Erythroblast (primary cell): ENCODE data around the gene UBE4B.
"Not testable (repeated sequence)": the region's sequence is repeated elsewhere in the genome, so short reads cannot be mapped to it uniquely, and the experiment has no call there.

Experiments
- DNase-seq, 2 experiments: peaks; one replicate each; lab custom pipeline; 2025; lab: John Stamatoyannopoulos, UW
- GATA1 ChIP-seq: IDR thresholded peaks from 2 replicates; pipeline ENCODE4 v1.6.1; 2011; ENCODE audit warnings: low read depth, mild to moderate bottlenecking, control low read depth, low read length, moderate library complexity
- POLR2A ChIP-seq: IDR thresholded peaks from 2 replicates; pipeline ENCODE4 v1.6.1; 2011; ENCODE audit warnings: mild to moderate bottlenecking, low read length

Gene UBE4B

DNA sequence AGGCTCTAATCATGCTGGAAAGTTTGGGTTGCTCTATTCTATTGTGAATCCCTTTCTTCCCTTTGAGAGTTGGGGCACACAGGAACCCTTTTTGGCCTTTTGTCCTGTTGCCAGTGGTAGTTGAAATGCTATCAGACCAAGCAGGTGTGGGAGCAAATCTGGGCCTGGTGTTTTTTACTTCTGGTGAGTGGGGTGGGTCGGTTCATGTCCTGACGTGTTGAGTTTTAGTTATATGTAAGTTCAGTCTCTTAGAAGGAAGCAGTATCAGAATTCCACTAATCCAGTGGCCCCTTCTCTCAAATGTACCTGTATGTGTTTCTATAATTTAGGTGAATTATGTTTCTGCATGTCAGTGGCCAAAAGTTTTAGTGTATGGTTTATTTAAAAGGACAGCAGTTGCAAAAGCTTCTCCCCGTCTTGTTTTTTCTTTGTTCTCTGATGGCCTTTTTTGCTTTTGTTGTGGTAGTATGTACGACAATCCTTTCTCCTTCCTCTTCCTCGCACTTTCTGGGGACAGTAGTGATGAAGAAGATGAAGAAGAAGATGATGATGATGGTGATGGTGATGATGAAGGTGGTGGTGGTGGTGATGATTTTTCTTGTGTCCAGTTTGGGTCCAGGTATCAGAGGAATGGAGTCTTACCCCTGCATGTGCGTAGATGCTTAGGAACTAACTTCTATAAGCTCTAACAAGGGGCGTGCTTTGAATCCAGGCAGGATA lies 74.2 kb downstream of the UBE4B start:
- TF ChIP-seq GATA1 (no peak), POLR2A (no peak)
- DNase-seq, result no peak

GRCh38 chr1:10107476-10107847 lies 74.7 kb downstream of the UBE4B start:
- not testable (repeated sequence) for DNase-seq

GRCh38 chr1:10108134-10108663 lies 75.4 kb downstream of the UBE4B start:
- no peak for DNase-seq

DNA sequence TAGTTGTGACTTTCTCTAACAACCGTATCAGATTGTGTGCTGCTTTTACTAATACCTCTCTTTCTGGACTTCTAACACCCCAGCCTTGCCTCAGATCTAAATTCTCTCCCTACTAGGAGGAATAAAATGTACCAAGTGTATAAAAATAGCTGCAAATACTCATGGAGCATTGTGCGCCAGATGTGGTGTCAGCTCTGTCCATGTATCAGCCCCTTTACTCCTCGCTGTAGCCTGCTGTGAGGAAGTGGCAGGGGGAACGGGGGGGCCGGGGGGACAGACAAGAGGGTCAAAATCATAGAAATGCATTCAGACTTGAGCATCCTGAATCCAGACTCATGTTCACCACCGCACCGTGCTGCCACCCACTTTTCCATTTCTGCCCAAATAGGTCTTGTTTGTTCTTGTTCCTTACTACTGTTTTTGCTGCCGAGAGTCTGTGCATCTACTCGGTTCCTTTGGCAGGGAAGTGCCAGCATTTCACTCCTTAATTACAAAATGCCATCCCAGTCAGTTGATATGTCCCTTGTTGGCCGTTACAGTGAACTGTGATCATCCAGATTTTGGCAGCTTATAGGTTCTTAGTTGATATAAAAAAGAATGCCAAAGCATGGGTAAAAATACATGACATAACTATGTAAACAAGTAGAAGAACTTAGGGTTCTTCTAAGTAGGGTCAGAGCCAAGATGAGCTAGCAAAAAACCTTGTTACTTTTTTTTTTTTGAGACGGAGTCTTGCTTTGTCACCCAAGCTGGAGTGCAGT lies 76.4 kb downstream of the UBE4B start:
- TF ChIP-seq GATA1 (no peak), POLR2A (no peak)
- DNase-seq, result no peak

More at GRCh38 chr1:10108134-10108663, 75.4 kb downstream of the UBE4B start:
- TF ChIP-seq GATA1 (no peak), POLR2A (no peak)

DNA sequence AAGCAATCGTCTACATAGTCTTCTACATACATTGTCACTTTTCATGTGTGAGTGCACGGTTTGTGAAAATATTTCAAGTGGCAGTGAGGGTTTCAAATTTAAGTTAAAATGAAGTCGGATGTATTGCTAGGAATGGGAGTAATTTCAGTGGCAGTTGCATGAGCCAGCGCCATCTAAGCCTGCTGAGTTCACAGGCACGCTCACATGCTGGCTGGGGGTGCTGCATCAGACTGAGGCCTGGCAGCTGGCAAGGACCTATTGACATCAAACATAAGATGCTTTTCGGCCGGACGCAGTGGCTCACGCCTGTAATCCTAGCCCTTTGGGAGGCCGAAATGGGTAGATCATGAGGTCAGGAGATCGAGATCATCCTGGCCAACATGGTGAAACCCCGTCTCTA lies 80.7 kb downstream of the UBE4B start:
- DNase-seq, result no peak

DNA sequence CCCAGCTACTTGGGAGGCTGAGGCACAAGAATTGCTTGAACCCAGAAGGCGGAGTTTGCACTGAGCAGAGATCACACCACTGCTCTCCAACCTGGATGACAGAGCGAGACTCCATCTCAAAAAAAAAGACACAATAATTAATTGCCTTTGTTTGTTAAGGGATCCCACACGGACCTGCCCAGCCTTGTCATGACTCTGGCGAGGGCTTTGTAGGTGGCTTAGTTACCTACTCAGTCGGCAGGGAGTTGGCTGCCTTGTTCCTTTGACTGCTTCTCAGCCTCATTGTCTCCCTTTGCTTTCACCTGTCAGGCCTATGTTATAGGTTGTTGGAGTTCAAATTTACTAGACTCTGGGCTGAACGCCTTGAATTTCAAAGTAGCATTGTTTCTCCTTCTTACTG lies 82.0 kb downstream of the UBE4B start:
- no peak for TF ChIP-seq POLR2A
- TF ChIP-seq GATA1, result no peak

More for the DNA sequence above, 80.7 kb downstream of the UBE4B start:
- TF ChIP-seq POLR2A, result no peak
- TF ChIP-seq GATA1, result no peak

DNA sequence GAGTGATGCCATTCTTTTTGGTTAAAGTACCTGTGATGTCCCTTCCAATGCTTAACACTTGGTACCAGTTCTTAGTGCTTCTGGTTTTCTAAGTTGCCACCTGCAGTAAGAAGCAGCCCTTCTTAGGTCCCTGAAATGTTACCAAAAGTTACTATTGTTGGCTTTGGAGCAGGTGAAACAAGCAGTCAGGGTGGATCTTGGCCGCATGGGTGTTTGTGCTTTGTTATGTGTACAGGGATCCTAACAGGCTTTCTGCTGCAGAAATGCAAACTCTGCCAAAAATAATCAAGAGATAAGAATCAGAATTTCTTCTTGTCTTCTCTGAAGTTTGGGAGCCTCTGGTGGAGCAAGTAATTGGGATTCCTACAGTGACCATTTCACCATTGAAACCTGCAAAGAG lies 84.4 kb downstream of the UBE4B start:
- TF ChIP-seq GATA1 (no peak), POLR2A (no peak)
- DNase-seq, result no peak

More for the DNA sequence above, 82.0 kb downstream of the UBE4B start:
- no peak for DNase-seq

DNA sequence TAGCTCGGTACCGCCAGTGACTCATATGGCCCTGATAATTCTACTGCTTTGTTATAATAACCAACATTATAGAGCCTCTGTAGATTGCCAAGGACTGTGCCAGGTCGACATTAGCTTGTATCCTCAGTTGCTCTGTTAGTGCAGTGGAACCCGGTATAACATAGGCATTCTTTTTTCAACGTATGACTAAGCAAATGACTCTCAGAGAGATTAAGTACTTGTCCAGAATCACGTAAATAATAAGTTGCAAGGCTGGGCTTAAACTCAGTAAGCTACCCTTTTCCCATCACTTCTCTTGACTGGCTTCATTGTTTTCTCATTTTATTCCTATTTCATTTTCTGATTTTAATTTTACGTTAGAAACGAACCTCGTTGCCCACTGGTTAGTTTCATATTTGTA lies 85.1 kb downstream of the UBE4B start:
- no peak for DNase-seq
- TF ChIP-seq POLR2A (no peak), GATA1 (no peak)

DNA sequence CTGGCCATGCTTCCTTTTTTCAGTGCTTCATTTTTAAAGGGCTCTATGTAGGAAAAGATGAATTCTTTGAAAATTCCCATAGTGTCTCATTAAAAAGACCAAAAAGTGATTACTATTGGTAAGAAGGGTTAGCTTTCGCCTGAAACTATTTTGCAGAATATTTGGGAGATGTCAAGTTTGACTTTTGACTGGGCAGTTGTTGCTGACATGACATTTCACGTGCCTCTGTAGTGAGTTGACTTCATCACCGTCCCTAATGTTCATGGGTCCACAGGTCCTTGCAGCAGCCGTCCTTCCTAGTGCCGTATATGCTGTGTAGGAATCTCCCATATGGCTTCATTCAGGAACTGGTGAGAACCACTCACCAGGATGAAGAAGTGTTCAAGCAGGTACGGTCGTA lies 88.9 kb downstream of the UBE4B start:
- DNase-seq, result no peak
- TF ChIP-seq GATA1, result no peak
- no peak for TF ChIP-seq POLR2A

DNA sequence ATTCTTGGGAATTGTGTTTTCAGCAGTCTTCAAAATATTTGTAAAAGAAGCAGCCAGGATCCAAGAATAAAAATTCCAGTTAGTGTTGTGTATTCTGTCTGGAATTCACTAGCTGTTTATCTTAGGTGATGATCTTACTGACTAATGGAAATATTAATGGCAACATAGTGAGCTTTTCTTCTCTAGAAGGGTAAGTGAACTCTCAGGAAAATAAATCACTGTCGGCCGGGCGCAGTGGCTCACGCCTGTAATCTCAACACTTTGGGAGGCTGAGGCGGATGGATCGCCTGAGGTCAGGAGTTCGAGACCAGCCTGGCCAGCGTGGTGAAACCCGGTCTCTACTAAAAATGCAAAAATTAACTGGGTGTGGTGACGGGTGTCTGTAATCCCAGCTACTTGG lies 90.2 kb downstream of the UBE4B start:
- TF ChIP-seq POLR2A (no peak), GATA1 (no peak)
- DNase-seq, result no peak

- TF ChIP-seq POLR2A (no peak), GATA1 (no peak)
- DNase-seq, result no peak
Observed at GRCh38 chr1:10128101-10128765, 95.5 kb downstream of the UBE4B start.

GRCh38 chr1:10132316-10132715 lies 99.6 kb downstream of the UBE4B start:
- DNase-seq, result no peak
- TF ChIP-seq GATA1 (no peak), POLR2A (no peak)

DNA sequence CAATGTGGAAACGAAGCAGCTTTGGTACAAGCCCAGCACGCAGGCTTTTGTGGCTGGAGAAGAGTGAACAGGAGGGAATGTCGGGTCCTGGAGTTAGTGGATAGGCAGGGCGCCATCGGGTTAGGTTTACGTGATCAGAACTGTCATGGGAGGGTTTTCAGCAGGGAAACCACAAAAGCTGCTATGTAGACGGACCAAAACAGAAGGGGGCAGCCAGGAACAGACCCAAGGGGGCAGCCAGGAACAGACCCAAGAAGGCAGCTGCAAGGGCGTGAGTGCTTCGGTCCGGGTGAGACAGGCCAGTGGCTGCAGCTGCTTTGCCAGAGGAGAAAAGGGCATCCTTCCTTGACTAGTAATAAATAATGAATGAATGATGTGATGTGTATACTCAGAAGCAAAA lies 100.1 kb downstream of the UBE4B start:
- no peak for TF ChIP-seq GATA1
- TF ChIP-seq POLR2A, result no peak
- no peak for DNase-seq

DNA sequence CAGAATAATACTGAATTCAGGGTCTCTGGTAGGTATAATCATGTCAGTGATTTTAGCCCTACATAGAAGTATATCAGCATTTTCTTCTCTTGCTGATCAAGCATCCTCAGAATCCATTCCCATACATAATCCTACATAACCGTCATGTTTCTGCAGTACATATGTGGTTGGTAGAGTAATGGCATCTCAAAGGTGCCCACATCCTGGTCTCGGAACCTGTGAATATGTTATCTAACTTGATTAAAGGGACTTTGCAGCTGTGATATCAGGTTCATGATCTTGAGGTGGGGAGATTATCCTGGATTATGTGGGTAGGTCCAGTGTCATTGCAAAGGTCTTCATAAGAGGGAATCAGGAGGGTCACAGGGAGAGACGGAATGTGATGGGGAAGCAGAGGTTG lies 108.2 kb downstream of the UBE4B start:
- no peak for DNase-seq
- no peak for TF ChIP-seq POLR2A
- no peak for TF ChIP-seq GATA1
